Glutamatergic neuron (in vitro differentiated cells): ENCODE data around the gene MDH1. TPM values are rescaled to one million over a fixed set of nuclear protein-coding genes. Genes with fewer than 3 reads are reported as not detected.
A peak's percentile ranks its signal among the peaks of the same experiment; 100 is the strongest.

Experiments used
- DNase-seq: peaks from one replicate; pipeline ENCODE4 v3.0.0; 2022
- H3K27ac Mint-ChIP-seq: one replicate; pipeline ENCODE4 v1.8.0; 2020; ENCODE audit warnings: mild to moderate bottlenecking, mixed read lengths, inconsistent platforms; ENCODE audit not compliant: unreplicated experiment
- H3K27me3 Mint-ChIP-seq: one replicate; pipeline ENCODE4 v1.8.0; 2020; ENCODE audit warnings: mild to moderate bottlenecking, moderate library complexity, mixed read lengths, inconsistent platforms; ENCODE audit not compliant: unreplicated experiment
- H3K36me3 Mint-ChIP-seq: one replicate; pipeline ENCODE4 v1.8.0; 2020; ENCODE audit warnings: mild to moderate bottlenecking, mixed read lengths, inconsistent platforms; ENCODE audit not compliant: unreplicated experiment
- H3K4me1 Mint-ChIP-seq: one replicate; pipeline ENCODE4 v1.8.0; 2020; ENCODE audit warnings: mild to moderate bottlenecking, low read depth, mixed read lengths, inconsistent platforms; ENCODE audit not compliant: unreplicated experiment
- H3K4me3 Mint-ChIP-seq: one replicate; pipeline ENCODE4 v1.8.0; 2020; ENCODE audit warnings: mild to moderate bottlenecking, mixed read lengths, inconsistent platforms; ENCODE audit not compliant: unreplicated experiment
- H3K9me3 Mint-ChIP-seq: one replicate; pipeline ENCODE4 v1.8.0; 2020; ENCODE audit warnings: mild to moderate bottlenecking, moderate library complexity, mixed read lengths, inconsistent platforms; ENCODE audit not compliant: unreplicated experiment
- CTCF ChIP-seq: fragments of 200-600 bp; sonication (generic); IDR thresholded peaks from one replicate; pipeline ENCODE4 v1.5.0; 2021; ENCODE audit not compliant: partially characterized antibody, unreplicated experiment
- total RNA-seq: library from RNA; stranded (reverse); fragmentation: NEBNext Ultra II Directional; extraction: Animal tissue kit (Norgen Biotek cat#: 25700); gene quantifications from one replicate; pipeline ENCODE4 v1.2.1, GENCODE V29; 2021; ENCODE audit not compliant: unreplicated experiment

MDH1 gene
- total RNA-seq, 1 donor from 2014 or later = 103 TPM

- no peak for DNase-seq
- no peaks in the 10 kb centered on the region for H3K27me3 Mint-ChIP-seq
- peaks cover 4% of the 10 kb centered on the region for H3K9me3 Mint-ChIP-seq
- H3K4me3 Mint-ChIP-seq = no peak overlapping the region
- TF ChIP-seq CTCF = no peak
- H3K4me1 Mint-ChIP-seq = no peaks in the 10 kb centered on the region
- no peak overlapping the region for H3K27ac Mint-ChIP-seq
- H3K36me3 Mint-ChIP-seq = peaks cover 5% of the 10 kb centered on the region
Measured at GRCh38 chr2:63578767-63579166, 10.0 kb upstream of the MDH1 start.

DNA sequence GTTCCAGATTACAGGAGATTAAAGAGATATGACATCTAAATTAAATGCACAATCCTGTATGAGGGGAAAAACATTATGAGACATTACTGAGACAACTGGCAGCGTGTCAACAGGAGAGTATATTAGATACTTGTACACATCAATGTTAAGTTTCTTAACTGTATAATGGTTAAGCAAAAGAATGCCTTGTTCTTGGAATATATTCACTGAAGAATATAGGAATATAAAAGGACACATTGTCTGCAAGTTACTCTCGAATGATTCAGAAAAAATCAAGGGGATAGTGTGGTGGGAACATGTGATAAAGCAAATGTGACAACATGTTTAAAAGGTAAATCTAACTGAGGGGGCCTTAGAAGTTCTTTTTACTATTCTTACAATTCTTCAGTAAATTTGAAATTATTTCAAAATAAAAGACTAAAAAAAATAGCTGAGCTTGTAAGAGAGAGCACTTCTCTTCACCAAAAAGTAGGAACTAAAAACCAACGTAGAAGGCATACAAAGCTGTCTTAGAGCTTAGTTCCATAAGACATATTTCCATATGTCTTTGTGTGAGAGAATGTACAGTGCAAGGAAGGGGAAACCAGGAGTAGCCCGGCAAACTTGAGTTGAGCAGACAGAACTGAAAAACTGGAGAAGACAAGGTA is 8.0 kb upstream of the MDH1 start:
- no peak overlapping the region for H3K4me3 Mint-ChIP-seq
- TF ChIP-seq CTCF = no peak
- no peaks in the 10 kb centered on the region for H3K36me3 Mint-ChIP-seq
- H3K27me3 Mint-ChIP-seq = no peaks in the 10 kb centered on the region
- DNase-seq = no peak
- no peak overlapping the region for H3K27ac Mint-ChIP-seq
- peaks cover 1% of the 10 kb centered on the region for H3K9me3 Mint-ChIP-seq
- no peaks in the 10 kb centered on the region for H3K4me1 Mint-ChIP-seq

- DNase-seq = no peak
- Mint-ChIP-seq H3K36me3 (no peaks in the 10 kb centered on the region), H3K4me1 (no peaks in the 10 kb centered on the region), H3K27me3 (no peaks in the 10 kb centered on the region), H3K9me3 (peaks cover 1% of the 10 kb centered on the region), H3K27ac (no peak overlapping the region), H3K4me3 (no peak overlapping the region)
- TF ChIP-seq CTCF = no peak
Measured at GRCh38 chr2:63581298-63581961, 7.3 kb upstream of the MDH1 start.

DNA sequence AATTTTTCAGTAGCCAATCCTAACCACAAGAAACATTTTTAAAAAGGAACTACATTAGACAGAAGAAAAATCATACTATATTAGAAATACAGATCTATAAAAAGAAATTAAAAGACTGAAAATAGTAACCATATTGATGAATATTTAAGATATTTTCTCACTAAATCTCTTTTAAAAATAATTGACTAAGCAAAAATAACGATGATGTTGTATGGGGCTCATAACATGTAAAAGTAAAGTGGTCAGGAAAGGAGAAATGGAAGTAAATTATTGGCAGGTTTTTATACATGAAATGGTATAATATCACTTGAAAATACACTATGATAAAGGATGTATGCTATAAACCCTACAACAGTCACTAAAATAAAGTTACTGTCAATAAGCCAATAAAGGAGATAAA is 5.9 kb upstream of the MDH1 start:
- no peaks in the 10 kb centered on the region for H3K36me3 Mint-ChIP-seq
- no peak for DNase-seq
- no peak overlapping the region for H3K27ac Mint-ChIP-seq
- peaks cover 1% of the 10 kb centered on the region for H3K9me3 Mint-ChIP-seq
- no peak overlapping the region for H3K4me3 Mint-ChIP-seq
- no peaks in the 10 kb centered on the region for H3K27me3 Mint-ChIP-seq
- H3K4me1 Mint-ChIP-seq = no peaks in the 10 kb centered on the region
- no peak for TF ChIP-seq CTCF

DNA sequence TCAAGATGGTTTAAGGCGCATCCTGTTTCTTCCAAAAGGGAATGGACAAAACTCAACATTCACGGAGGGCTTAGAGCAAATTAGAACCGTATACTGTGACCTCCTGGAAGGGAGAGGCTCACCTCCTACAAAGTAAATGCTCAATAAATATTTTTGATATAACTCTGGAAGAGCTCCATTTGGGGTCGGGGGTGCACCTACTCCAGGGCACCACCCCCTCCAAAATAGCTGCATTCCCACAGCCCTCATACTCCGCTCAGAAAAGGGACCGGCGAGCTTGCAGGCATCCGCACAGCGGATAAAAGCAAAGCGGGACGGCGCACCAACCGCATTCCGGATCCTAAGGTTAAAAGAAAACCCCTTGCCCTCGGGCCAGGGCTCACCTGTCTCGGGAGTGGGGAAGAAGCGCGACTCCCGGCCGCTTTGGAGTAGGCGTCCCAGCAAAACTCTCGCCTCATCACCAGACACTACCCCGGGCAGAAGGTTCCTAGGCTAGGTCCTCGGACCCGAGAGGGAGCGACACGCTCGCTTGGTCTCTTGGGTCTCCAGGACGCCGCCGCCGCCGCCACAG is 864 bp upstream of the MDH1 start:
- H3K4me1 Mint-ChIP-seq = no peaks in the 10 kb centered on the region
- TF ChIP-seq CTCF = no peak

More for the DNA sequence above, 864 bp upstream of the MDH1 start:
- no peak for DNase-seq
- H3K9me3 Mint-ChIP-seq = peaks cover 1% of the 10 kb centered on the region
- peak overlapping the region; percentile 81 for H3K27ac Mint-ChIP-seq
- peak overlapping the region; percentile 97 for H3K4me3 Mint-ChIP-seq
- H3K36me3 Mint-ChIP-seq = no peaks in the 10 kb centered on the region
- H3K27me3 Mint-ChIP-seq = peaks cover 3% of the 10 kb centered on the region
